Hepatocyte (in vitro differentiated cells): ENCODE data around the gene LRRC75B.
"Not testable (repeated sequence)": the region's sequence is repeated elsewhere in the genome, so short reads cannot be mapped to it uniquely, and the experiment has no call there.

ENCODE experiments used
- EZH2 ChIP-seq: fragments of 200-600 bp; sonication (generic); IDR thresholded peaks from 2 replicates; pipeline ENCODE4 v1.6.1; 2016; ENCODE audit warnings: antibody characterized with exemption, mild to moderate bottlenecking, borderline replicate concordance
- EZH2phosphoT487 ChIP-seq: fragments of 200-600 bp; sonication (generic); IDR thresholded peaks from one replicate; pipeline ENCODE4 v1.6.1; 2018; ENCODE audit warnings: antibody characterized with exemption, mild to moderate bottlenecking, low read depth, moderate library complexity; ENCODE audit not compliant: unreplicated experiment, severe bottlenecking
- TF ChIP-seq, protein P1 (sequence below): fragments of 200-600 bp; sonication (generic); IDR thresholded peaks from 2 replicates; pipeline ENCODE4 v1.5.1; 2016; ENCODE audit warnings: antibody characterized with exemption, mild to moderate bottlenecking; ENCODE audit not compliant: poor library complexity

- TF ChIP-seq, protein P1, sequence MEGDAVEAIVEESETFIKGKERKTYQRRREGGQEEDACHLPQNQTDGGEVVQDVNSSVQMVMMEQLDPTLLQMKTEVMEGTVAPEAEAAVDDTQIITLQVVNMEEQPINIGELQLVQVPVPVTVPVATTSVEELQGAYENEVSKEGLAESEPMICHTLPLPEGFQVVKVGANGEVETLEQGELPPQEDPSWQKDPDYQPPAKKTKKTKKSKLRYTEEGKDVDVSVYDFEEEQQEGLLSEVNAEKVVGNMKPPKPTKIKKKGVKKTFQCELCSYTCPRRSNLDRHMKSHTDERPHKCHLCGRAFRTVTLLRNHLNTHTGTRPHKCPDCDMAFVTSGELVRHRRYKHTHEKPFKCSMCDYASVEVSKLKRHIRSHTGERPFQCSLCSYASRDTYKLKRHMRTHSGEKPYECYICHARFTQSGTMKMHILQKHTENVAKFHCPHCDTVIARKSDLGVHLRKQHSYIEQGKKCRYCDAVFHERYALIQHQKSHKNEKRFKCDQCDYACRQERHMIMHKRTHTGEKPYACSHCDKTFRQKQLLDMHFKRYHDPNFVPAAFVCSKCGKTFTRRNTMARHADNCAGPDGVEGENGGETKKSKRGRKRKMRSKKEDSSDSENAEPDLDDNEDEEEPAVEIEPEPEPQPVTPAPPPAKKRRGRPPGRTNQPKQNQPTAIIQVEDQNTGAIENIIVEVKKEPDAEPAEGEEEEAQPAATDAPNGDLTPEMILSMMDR = not testable (repeated sequence)
- TF ChIP-seq EZH2, EZH2phosphoT487: not testable (repeated sequence)
These were observed 4.2 kb upstream of the LRRC75B start for GRCh38 chr22:24597076-24597475.
